ENCODE data around the gene BAK1.
"Not testable (repeated sequence)": the region's sequence is repeated elsewhere in the genome, so short reads cannot be mapped to it uniquely, and the experiment has no call there.

The BAK1 gene

GRCh38 chr6:33607784-33608161 lies 27.7 kb upstream of the BAK1 start:
- no peak for DNase-seq (ENCODE audit: low spot score)

GRCh38 chr6:33607126-33607783 lies 27.2 kb upstream of the BAK1 start:
- no peak for DNase-seq (ENCODE audit: low spot score)

- DNase-seq (ENCODE audit: low spot score) = no peak
Observed at GRCh38 chr6:33606642-33607041, 26.6 kb upstream of the BAK1 start.

- DNase-seq (ENCODE audit: low spot score) = no peak
Observed at GRCh38 chr6:33604941-33605854, 25.1 kb upstream of the BAK1 start.

- DNase-seq (ENCODE audit: low spot score) = no peak
Observed at GRCh38 chr6:33602180-33602579, 22.1 kb upstream of the BAK1 start.

GRCh38 chr6:33600761-33601160 lies 20.7 kb upstream of the BAK1 start:
- no peak for DNase-seq (ENCODE audit: low spot score)

- no peak for DNase-seq (ENCODE audit: low spot score)
Observed at GRCh38 chr6:33599413-33599938, 19.4 kb upstream of the BAK1 start.

GRCh38 chr6:33597551-33598322 lies 17.7 kb upstream of the BAK1 start:
- DNase-seq (ENCODE audit: low spot score) = no peak

- not testable (repeated sequence) for DNase-seq (ENCODE audit: low spot score)
Observed at GRCh38 chr6:33596894-33597293, 16.8 kb upstream of the BAK1 start.

GRCh38 chr6:33595001-33595846 lies 15.1 kb upstream of the BAK1 start:
- no peak for DNase-seq (ENCODE audit: low spot score)

GRCh38 chr6:33593414-33593727 lies 13.3 kb upstream of the BAK1 start:
- DNase-seq (ENCODE audit: low spot score) = no peak

- DNase-seq (ENCODE audit: low spot score) = no peak
Observed at GRCh38 chr6:33592595-33593413, 12.7 kb upstream of the BAK1 start.

- no peak for DNase-seq (ENCODE audit: low spot score)
Observed at GRCh38 chr6:33592280-33592594, 12.2 kb upstream of the BAK1 start.

GRCh38 chr6:33591424-33592032 lies 11.5 kb upstream of the BAK1 start:
- no peak for DNase-seq (ENCODE audit: low spot score)

GRCh38 chr6:33590531-33591198 lies 10.6 kb upstream of the BAK1 start:
- DNase-seq (ENCODE audit: low spot score) = peak; percentile 67

- peak; percentile 89 for DNase-seq (ENCODE audit: low spot score)
Observed at GRCh38 chr6:33589731-33590530, 9.9 kb upstream of the BAK1 start.

- no peak for DNase-seq (ENCODE audit: low spot score)
Observed at GRCh38 chr6:33589392-33589730, 9.3 kb upstream of the BAK1 start.

- DNase-seq (ENCODE audit: low spot score) = no peak
Observed at GRCh38 chr6:33588894-33589293, 8.8 kb upstream of the BAK1 start.

GRCh38 chr6:33587529-33587928 lies 7.5 kb upstream of the BAK1 start:
- DNase-seq (ENCODE audit: low spot score) = no peak

All from AG20443 (cell line).